ENCODE measurements around the gene MEIKIN.

DNA sequence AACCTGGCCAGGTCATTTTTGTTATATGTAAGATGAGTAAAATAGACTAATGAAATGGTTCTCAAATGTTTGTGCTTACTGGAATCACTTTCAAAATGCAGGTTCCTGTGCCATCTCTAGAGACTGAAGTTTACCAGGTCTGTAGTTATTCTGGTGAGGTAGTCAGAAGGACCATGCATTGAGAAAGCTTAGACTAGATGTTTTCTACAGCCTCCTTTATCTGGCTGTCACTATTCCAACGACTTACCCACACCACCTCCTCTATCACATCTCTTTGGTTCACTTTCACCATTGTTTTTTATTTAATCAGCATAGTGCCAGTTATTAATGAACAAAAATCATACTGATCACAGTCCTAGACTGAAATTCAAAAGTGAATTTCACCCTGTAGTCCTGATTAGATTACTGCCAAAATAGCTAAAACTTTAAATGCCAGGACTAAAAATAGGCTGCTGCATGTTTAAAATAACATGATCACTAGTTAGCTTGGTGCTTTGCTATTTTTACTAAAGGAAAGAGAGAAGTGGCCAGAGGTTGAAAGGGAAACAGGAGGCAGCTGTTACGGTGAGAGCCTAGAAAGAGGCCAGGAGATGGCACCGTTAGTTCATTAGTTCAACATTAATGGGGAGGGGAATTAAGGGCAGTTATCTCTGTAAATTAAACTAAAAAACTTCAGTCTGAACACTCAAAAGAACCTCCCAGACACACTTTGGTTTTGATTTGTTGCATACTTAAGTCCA, 134.8 kb downstream of the MEIKIN start:
- TF ChIP-seq CTCF (IDR thresholded peaks at IDR 0.05) = no peak
- TF ChIP-seq POLR2AphosphoS5 (IDR thresholded peaks at IDR 0.05) = no peak
